Measurements from ENCODE around the gene TRAPPC10.

TRAPPC10 gene

GRCh38 chr21:44047996-44048560 is 36.0 kb downstream of the TRAPPC10 start:
- no peak for DNase-seq

DNA sequence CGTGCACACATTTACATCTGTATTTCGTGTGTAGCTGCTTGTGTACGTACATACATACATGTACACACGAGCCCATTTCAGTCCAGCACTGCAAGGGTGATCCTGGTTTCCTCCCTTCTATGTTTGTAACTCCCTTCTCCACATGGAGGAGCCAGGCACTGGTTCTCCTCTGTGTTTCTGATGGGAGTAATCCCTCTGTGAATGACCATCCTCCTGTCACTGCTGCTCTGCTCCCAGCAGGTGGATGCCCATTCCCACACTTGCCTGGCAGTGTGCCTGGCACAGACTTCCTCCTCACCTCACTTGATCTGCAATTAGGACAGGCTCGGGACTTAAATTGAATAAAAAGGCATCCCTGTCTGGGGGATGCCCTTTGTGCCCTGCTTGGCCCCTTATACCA is 37.1 kb downstream of the TRAPPC10 start:
- DNase-seq, result no peak

DNA sequence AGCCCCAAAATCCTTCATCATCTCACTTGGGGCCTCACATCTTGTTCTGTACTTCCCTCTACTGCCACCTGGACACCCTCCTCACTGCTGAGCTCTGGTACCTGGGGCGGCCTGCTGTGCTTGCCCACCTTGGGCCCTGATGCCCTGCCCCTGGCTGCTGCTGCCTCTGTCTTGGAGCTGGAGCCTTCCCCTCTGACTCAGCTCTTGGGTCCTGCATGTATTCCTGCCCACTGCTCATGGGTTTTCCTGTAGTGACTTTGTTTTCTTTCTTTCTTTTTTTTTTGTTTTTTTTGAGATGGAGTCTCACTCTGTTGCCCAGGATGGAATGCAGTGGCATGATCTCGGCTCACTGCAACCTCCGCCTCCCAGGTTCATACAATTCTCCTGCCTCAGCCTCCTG is 37.5 kb downstream of the TRAPPC10 start:
- no peak for DNase-seq

DNA sequence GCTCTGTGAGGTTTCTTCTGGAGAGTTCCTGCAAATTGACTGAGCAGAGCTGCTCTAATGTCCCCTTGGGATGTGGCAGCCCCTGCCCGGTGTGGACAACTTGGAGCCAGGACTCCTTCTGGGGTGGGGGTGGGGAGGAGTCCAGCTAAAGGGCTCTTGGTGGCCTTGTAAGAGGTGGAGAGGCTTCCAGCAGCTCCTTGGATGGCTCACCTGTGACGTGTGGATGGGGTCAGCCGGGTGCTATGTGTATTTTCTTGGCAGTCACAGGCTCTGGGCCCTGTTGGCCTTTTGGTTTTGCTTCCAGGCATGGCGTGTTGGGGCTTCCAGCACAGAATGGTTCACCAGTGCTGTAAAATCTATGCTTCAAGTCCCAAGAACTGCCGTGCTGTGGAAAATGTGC is 38.2 kb downstream of the TRAPPC10 start:
- no peak for DNase-seq

DNA sequence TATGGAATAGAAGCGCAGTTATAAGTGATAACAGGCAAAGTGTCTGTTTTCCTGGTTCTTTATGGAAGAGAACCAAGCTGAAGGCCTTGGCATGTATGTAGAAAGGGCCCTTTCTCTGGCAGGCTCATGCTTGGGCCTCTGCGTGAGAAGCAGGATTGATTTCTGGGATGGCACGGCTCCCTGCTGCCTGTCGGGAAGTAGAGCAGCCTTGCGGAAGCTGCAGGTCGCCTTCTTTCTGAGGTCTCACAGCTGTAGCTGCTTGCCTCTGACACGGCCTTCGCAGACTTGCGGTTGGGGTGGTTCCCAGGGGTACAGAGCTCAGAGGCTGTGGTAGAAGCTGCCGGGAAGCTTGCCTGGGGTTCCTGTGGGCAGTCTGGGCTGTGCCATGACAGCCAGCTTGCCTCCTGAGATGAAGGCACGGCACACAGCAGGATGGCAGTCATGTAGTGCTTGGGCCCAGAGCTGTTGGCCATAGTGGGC is 39.4 kb downstream of the TRAPPC10 start:
- no peak for DNase-seq

GRCh38 chr21:44052071-44052829 is 40.1 kb downstream of the TRAPPC10 start:
- DNase-seq, result no peak

GRCh38 chr21:44052830-44053226 is 40.7 kb downstream of the TRAPPC10 start:
- DNase-seq, result no peak

DNA sequence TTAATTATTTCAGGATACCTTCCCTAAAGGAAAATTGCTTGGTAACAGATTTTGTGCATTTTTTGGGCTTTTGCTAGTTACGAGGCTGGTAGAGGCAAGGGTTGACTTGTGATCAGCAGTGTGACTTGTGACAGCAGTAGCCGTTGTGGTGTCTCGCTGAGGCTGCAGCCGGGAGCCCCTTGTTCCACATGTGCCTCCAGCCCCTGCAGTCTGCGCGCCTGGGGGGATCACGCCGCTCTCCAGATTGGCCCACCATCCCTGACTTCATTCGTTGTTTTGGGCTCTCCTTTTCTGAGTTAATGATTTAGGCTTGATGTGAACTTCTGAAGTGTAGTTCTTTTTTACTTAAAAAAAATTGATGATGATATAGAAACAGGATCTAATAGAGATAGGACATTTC is 41.5 kb downstream of the TRAPPC10 start:
- no peak for DNase-seq

DNA sequence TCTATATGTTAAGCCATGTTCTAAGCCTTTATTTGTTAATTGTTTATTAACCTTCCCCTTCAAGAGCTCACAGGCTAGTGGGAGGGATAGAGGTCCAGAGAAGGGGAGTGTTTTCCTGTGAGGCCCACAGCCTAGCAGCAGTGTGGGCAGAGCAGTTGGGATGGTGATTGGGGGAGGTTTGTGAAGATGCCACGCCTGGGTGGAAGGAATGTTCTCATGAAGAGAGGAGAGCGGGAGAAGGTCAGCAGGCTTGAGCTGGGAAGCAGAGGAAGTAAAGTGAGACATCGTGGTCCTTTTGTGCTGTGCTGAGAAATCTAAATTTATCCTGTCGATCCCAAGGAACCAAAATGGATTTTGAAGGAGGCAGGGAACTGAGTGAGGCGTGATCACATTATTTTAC is 42.6 kb downstream of the TRAPPC10 start:
- no peak for DNase-seq

DNA sequence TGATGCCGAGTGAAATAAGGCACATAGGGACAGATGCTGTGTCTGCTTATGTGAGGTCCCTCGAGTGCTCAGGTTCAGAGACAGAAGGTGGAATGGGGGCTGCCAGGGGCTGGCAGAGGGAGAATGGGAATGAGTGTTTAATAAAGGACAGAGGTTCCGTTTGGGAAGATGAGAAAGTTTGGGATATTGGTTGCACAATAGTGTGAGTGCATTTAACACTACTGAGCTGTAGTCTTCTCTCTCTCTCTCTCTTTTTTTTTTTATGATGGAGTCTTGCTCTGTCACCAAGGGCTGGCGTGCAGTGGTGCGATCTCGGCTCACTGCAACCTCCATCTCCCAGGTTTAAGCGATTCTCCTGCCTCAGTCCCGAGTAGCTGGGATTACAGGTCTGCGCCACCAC is 44.9 kb downstream of the TRAPPC10 start:
- no peak for DNase-seq

GRCh38 chr21:44057960-44058651 is 46.0 kb downstream of the TRAPPC10 start:
- DNase-seq, result no peak

DNA sequence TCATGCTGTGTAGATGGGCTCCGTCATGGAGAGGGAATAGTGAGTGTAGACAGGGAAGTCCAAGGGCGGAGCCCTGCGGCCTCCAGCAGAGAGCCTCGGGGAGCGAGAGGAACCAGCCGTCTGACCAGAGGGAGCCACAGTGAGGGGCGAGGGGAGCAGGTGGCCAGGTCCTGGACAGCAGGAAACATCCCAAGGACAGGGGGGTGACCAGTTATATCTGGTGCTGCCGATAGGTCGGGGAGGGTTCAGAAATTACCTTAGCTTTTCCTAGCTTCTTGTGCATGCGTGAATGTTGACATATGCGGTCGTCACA is 46.5 kb downstream of the TRAPPC10 start:
- no peak for DNase-seq

- no peak for DNase-seq
Measured at GRCh38 chr21:44058981-44059380, 46.9 kb downstream of the TRAPPC10 start.

- no peak for DNase-seq
Measured at GRCh38 chr21:44059710-44060109, 47.6 kb downstream of the TRAPPC10 start.

- no peak for DNase-seq
Measured at GRCh38 chr21:44062380-44062779, 50.3 kb downstream of the TRAPPC10 start.

- no peak for DNase-seq
Measured at GRCh38 chr21:44063151-44063912, 51.2 kb downstream of the TRAPPC10 start.

DNA sequence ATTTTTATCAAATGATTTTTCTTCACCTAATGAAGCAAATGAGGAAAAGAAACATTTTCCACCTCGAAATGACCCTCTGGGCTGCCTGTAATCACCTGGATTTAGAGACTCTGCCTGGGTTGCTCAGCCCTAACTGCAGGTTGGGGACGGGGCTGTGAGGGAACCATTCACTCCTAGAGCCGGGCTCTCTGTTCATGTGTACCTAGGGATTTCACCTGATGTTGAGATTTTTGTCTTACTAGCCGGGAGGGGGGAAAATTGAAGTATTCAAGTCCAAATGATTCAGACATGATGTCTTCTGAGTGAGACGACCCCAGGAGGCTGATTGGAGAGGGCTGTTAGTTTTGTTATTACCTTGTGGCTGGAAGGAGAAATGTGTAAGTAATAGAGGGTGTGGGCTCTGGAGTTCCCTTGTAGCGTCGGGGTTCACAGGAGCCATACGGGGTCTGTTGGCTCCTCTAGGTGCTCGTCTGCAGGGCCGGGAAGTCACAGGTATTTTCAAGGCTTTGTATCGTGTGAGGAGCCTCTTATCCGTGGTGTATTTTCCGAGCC is 52.8 kb downstream of the TRAPPC10 start:
- DNase-seq, result no peak

- no peak for DNase-seq
Measured at GRCh38 chr21:44065428-44065827, 53.3 kb downstream of the TRAPPC10 start.

DNA sequence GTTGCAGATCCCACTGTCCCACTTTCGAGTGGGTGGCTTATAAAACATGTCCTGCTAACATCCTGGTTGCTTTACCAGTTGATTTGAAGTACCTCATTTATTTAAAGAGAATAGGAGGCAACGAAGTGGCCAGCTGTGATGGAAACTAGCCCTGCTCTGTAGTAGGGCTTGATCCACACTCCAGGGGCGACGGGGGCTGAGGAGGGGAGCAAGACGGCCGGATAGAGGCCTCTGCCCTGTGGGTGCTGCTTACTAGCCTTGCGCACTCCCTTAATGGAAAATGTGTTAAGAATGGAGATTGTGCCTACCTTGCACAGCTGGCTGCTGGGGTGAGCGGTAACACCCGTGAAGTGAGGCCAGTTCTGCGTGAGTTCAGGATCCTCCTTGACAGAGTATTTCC is 54.0 kb downstream of the TRAPPC10 start:
- no peak for DNase-seq

DNA sequence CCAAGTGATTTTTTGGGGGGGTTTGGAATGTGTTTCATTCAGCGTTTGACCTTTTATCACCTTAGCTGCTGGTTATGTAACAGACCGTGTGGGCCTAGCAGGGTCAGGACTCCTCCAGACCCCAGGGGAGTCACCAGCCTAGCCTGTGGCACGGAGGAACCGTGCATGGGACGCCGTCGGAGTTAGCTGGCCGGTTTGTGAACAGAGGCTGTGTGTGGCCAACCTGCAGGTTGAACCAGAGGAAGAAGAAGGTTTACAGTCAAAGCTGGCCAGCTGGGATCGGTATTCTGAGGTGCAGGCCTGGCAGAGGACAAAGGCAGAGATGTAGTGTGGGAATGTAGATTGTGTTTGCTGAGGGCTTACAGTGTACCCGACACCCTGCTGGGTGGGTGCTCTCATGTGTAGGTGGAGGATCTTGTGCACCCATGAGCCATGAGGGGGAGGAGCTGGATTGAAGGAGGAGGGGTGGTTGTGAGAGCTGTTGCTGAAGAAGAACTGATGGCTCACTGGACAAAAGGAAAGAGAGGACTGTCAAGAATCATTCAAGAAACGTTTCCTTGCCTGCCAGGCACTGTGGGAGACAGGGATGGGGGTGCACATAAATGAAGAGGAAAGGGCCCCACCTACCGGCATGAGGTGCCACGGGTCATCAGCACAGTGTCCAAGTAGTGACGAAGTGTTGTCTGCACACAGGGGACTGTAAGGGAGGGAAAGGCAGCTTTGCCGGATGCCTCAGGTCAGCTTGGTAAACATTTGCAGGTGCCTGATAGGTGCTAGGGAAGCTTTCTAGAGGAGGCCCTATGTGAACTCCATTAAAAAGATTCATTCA is 55.1 kb downstream of the TRAPPC10 start:
- no peak for DNase-seq

DNA sequence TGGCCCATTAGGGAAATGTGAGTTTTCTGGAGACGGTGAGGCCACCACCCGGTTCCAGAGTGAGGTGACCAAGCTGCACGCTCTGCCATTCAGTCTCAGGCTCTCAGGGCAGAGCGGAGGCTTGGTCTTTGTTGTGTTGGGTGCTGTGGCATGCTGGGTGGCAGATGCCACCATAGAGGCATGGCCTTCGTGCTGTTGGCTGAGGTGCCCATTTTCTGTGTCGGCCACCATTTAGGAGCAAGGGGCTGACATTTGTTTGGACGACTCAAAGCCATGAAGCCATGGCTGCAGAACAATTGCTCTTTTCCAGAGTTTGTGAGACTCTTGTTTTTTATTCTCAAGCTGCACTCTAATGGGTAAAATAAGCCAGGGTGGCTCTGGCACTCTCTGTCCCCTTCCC is 58.3 kb downstream of the TRAPPC10 start:
- DNase-seq, result no peak

- DNase-seq, result no peak
Measured at GRCh38 chr21:44071359-44072104, 59.4 kb downstream of the TRAPPC10 start.
